SK-N-SH treated with all-trans-retinoic acid at 6 μM for 48 hours (cell line): ENCODE results near the gene RPA3.

Source experiments
- ATAC-seq: fragments of 200-7000 bp; cut with Tn5 transposase; 3 replicates; pipeline ENCODE4 v1.9.1; 2020; ENCODE audit warnings: mild to moderate bottlenecking, moderate library complexity
- ARNTL ChIP-seq: fragments of 450-650 bp; formaldehyde crosslinking; IDR thresholded peaks from 2 replicates; pipeline ENCODE4 v1.5.0; 2020; ENCODE audit warnings: low read depth, mild to moderate bottlenecking, moderate library complexity, borderline replicate concordance
- BACH2 ChIP-seq: fragments of 250-450 bp; sonication (Bioruptor Pico); IDR thresholded peaks from 2 replicates; pipeline ENCODE4 v1.9.0; 2021; ENCODE audit warnings: mild to moderate bottlenecking, borderline replicate concordance
- CREB5 ChIP-seq: fragments of 250-450 bp; sonication (Bioruptor Pico); IDR thresholded peaks from 2 replicates; pipeline ENCODE4 v1.5.1; 2020; ENCODE audit warnings: low read depth, mild to moderate bottlenecking, moderate library complexity
- CSDC2 ChIP-seq: fragments of 250-450 bp; sonication (Bioruptor Pico); IDR thresholded peaks from 2 replicates; pipeline ENCODE4 v1.5.0; 2020; ENCODE audit warnings: mild to moderate bottlenecking, moderate library complexity
- ESRRG ChIP-seq: fragments of 250-450 bp; sonication (Bioruptor Pico); IDR thresholded peaks from 2 replicates; pipeline ENCODE4 v1.6.1; 2021; ENCODE audit warnings: mild to moderate bottlenecking
- GLIS3 ChIP-seq: fragments of 250-450 bp; sonication (Bioruptor Pico); IDR thresholded peaks from 2 replicates; pipeline ENCODE4 v1.5.0; 2020; ENCODE audit warnings: mild to moderate bottlenecking, moderate library complexity
- ISL1 ChIP-seq: fragments of 250-450 bp; sonication (Bioruptor Pico); IDR thresholded peaks from 2 replicates; pipeline ENCODE4 v2.1.2; 2022; ENCODE audit warnings: mild to moderate bottlenecking, moderate library complexity
- OSR1 ChIP-seq: fragments of 250-450 bp; sonication (Bioruptor Pico); IDR thresholded peaks from 2 replicates; pipeline ENCODE4 v1.8.0; 2022; ENCODE audit warnings: moderate library complexity, mild to moderate bottlenecking, inconsistent platforms
- PATZ1 ChIP-seq: fragments of 250-450 bp; sonication (Bioruptor Pico); IDR thresholded peaks from 2 replicates; pipeline ENCODE4 v1.8.0; 2020; ENCODE audit warnings: mild to moderate bottlenecking, moderate library complexity, borderline replicate concordance
- POU6F1 ChIP-seq: fragments of 250-450 bp; sonication (Bioruptor Pico); IDR thresholded peaks from 2 replicates; pipeline ENCODE4 v1.8.0; 2021; ENCODE audit warnings: low read depth, mild to moderate bottlenecking, moderate library complexity, borderline replicate concordance
- PPARA ChIP-seq: fragments of 250-450 bp; sonication (Bioruptor Pico); IDR thresholded peaks from 2 replicates; pipeline ENCODE4 v1.5.0; 2020; ENCODE audit warnings: mild to moderate bottlenecking, borderline replicate concordance
- RARB ChIP-seq: fragments of 250-450 bp; sonication (Bioruptor Pico); IDR thresholded peaks from 2 replicates; pipeline ENCODE4 v1.8.0; 2021; ENCODE audit warnings: mild to moderate bottlenecking, moderate library complexity
- SNAI2 ChIP-seq: fragments of 250-450 bp; sonication (Bioruptor Pico); IDR thresholded peaks from 2 replicates; pipeline ENCODE4 v1.5.0; 2020; ENCODE audit warnings: mild to moderate bottlenecking, moderate library complexity
- TCF4 ChIP-seq: fragments of 250-450 bp; sonication (Bioruptor Pico); IDR thresholded peaks from 2 replicates; pipeline ENCODE4 v1.8.0; 2021; ENCODE audit warnings: mild to moderate bottlenecking, moderate library complexity, borderline replicate concordance
- TOX ChIP-seq: fragments of 250-450 bp; sonication (Bioruptor Pico); IDR thresholded peaks from 2 replicates; pipeline ENCODE4 v1.8.0; 2021; ENCODE audit warnings: mild to moderate bottlenecking, moderate library complexity, borderline replicate concordance
- TSHZ2 ChIP-seq: fragments of 250-450 bp; sonication (Bioruptor Pico); IDR thresholded peaks from 2 replicates; pipeline ENCODE4 v1.5.0; 2020; ENCODE audit warnings: mild to moderate bottlenecking, moderate library complexity
- ZC3H10 ChIP-seq: fragments of 250-450 bp; sonication (Bioruptor Pico); IDR thresholded peaks from 2 replicates; pipeline ENCODE4 v1.5.1; 2021; ENCODE audit warnings: mild to moderate bottlenecking, moderate library complexity
- ZFP30 ChIP-seq: fragments of 450-650 bp; formaldehyde crosslinking; IDR thresholded peaks from 2 replicates; pipeline ENCODE4 v1.5.0; 2022; ENCODE audit warnings: mild to moderate bottlenecking, moderate library complexity
- ZNF565 ChIP-seq: fragments of 450-650 bp; formaldehyde crosslinking; conservative IDR thresholded peaks from 2 replicates; pipeline ENCODE4 v1.5.0; 2020; ENCODE audit warnings: low read depth, mild to moderate bottlenecking, moderate library complexity
- ZNF70 ChIP-seq: fragments of 450-650 bp; formaldehyde crosslinking; IDR thresholded peaks from 2 replicates; pipeline ENCODE4 v1.5.0; 2020; ENCODE audit warnings: mild to moderate bottlenecking, moderate library complexity
- ZNF8 ChIP-seq: fragments of 450-650 bp; formaldehyde crosslinking; IDR thresholded peaks from 2 replicates; pipeline ENCODE4 v1.5.0; 2020; ENCODE audit warnings: mild to moderate bottlenecking, moderate library complexity

The RPA3 gene

GRCh38 chr7:7740037-7740355 is 21.6 kb upstream of the RPA3 start:
- TF ChIP-seq RARB (CRISPR knock-in tag) (no peak), ZFP30 (no peak), ARNTL (CRISPR knock-in tag) (no peak), POU6F1 (CRISPR knock-in tag) (no peak), PPARA (CRISPR knock-in tag) (no peak), ESRRG (CRISPR knock-in tag) (no peak), TOX (no peak), ISL1 (CRISPR knock-in tag) (no peak), CREB5 (CRISPR knock-in tag) (no peak), SNAI2 (CRISPR knock-in tag) (no peak), ZC3H10 (CRISPR knock-in tag) (no peak)
- no peak for ATAC-seq

GRCh38 chr7:7739204-7740036 is 21.0 kb upstream of the RPA3 start:
- TF ChIP-seq TCF4 (CRISPR knock-in tag) (no peak), PPARA (CRISPR knock-in tag) (no peak), ZNF565 (CRISPR knock-in tag) (no peak), POU6F1 (CRISPR knock-in tag) (no peak), ARNTL (CRISPR knock-in tag) (no peak), ZFP30 (no peak), ISL1 (CRISPR knock-in tag) (no peak)
- no peak for ATAC-seq

- TF ChIP-seq OSR1 (CRISPR knock-in tag) (no peak), PPARA (CRISPR knock-in tag) (no peak), ZNF70 (no peak), GLIS3 (CRISPR knock-in tag) (no peak), SNAI2 (CRISPR knock-in tag) (no peak), CSDC2 (CRISPR knock-in tag) (no peak), POU6F1 (CRISPR knock-in tag) (no peak), ESRRG (CRISPR knock-in tag) (no peak), BACH2 (CRISPR knock-in tag) (no peak), ZNF8 (CRISPR knock-in tag) (no peak), CREB5 (CRISPR knock-in tag) (no peak), ZFP30 (no peak)
- no peak for ATAC-seq
Measured at GRCh38 chr7:7738622-7739021, 20.2 kb upstream of the RPA3 start.

GRCh38 chr7:7738177-7738576 is 19.8 kb upstream of the RPA3 start:
- no peak for ATAC-seq
- TF ChIP-seq ZC3H10 (CRISPR knock-in tag) (no peak), ISL1 (CRISPR knock-in tag) (no peak), PATZ1 (no peak), RARB (CRISPR knock-in tag) (no peak), ARNTL (CRISPR knock-in tag) (no peak), CREB5 (CRISPR knock-in tag) (no peak), TSHZ2 (no peak), OSR1 (CRISPR knock-in tag) (no peak)
